ENCODE measurements around the gene MLLT10.
"Not testable (repeated sequence)": the region's sequence is repeated elsewhere in the genome, so short reads cannot be mapped to it uniquely, and the experiment has no call there.

The MLLT10 gene

GRCh38 chr10:21694631-21695030 is 160.6 kb downstream of the MLLT10 start:
- Mint-ChIP-seq H3K27me3 (no peaks in the 10 kb centered on the region), H3K4me1 (peaks cover 18% of the 10 kb centered on the region), H3K27ac (no peak overlapping the region), H3K4me3 (no peak overlapping the region), H3K9me3 (peaks cover 0 to 17% of the 10 kb centered on the region in 2 donors)
- no peak for ATAC-seq
- DNase-seq: no peak

- H3K27ac Mint-ChIP-seq: no peak overlapping the region
Observed at GRCh38 chr10:21696302-21696701, 162.3 kb downstream of the MLLT10 start.

GRCh38 chr10:21699575-21699974 is 165.5 kb downstream of the MLLT10 start:
- ATAC-seq (no peak), DNase-seq (no peak)
- Mint-ChIP-seq H3K27ac (no peak overlapping the region), H3K9me3 (peaks cover 15 to 35% of the 10 kb centered on the region in 2 donors), H3K27me3 (no peaks in the 10 kb centered on the region), H3K4me3 (no peak overlapping the region), H3K4me1 (peaks cover 44% of the 10 kb centered on the region)

More at GRCh38 chr10:21696302-21696701, 162.3 kb downstream of the MLLT10 start:
- Mint-ChIP-seq H3K4me1 (peaks cover 18% of the 10 kb centered on the region), H3K4me3 (no peak overlapping the region), H3K9me3 (peaks cover 15 to 33% of the 10 kb centered on the region in 2 donors), H3K27me3 (no peaks in the 10 kb centered on the region)
- no peak for DNase-seq
- ATAC-seq: no peak

- no peak overlapping the region for H3K4me3 Mint-ChIP-seq
- ATAC-seq (no peak), DNase-seq (no peak)
- peaks cover 40% of the 10 kb centered on the region for H3K4me1 Mint-ChIP-seq
- peaks cover 15 to 35% of the 10 kb centered on the region in 2 donors for H3K9me3 Mint-ChIP-seq
- no peaks in the 10 kb centered on the region for H3K27me3 Mint-ChIP-seq
- H3K27ac Mint-ChIP-seq: no peak overlapping the region
Observed at GRCh38 chr10:21700474-21700873, 166.4 kb downstream of the MLLT10 start.

- H3K27me3 Mint-ChIP-seq: no peaks in the 10 kb centered on the region
- H3K27ac Mint-ChIP-seq: peak overlapping the region; percentile 2 to 74
- peaks cover 47% of the 10 kb centered on the region for H3K4me1 Mint-ChIP-seq
- ATAC-seq: peak; percentile 67
- peaks cover 15 to 31% of the 10 kb centered on the region in 2 donors for H3K9me3 Mint-ChIP-seq
- DNase-seq: no peak
- H3K4me3 Mint-ChIP-seq: peak overlapping the region; percentile 45
Observed at GRCh38 chr10:21702633-21703111, 168.6 kb downstream of the MLLT10 start.

- Mint-ChIP-seq H3K27ac (no peak overlapping the region), H3K4me1 (peaks cover 59% of the 10 kb centered on the region), H3K27me3 (no peaks in the 10 kb centered on the region), H3K4me3 (no peak overlapping the region), H3K9me3 (peaks cover 11% of the 10 kb centered on the region in 2 donors)
- DNase-seq (no peak), ATAC-seq (no peak)
Observed at GRCh38 chr10:21705142-21705827, 171.3 kb downstream of the MLLT10 start.

- DNase-seq: no peak
- Mint-ChIP-seq H3K27me3 (no peaks in the 10 kb centered on the region), H3K9me3 (peaks cover 6% of the 10 kb centered on the region in 2 donors), H3K27ac (no peak overlapping the region), H3K4me3 (no peak overlapping the region), H3K4me1 (peaks cover 65% of the 10 kb centered on the region)
- no peak for ATAC-seq
Observed at GRCh38 chr10:21705828-21706176, 171.8 kb downstream of the MLLT10 start.

- ATAC-seq: no peak
- H3K27ac Mint-ChIP-seq: no peak overlapping the region
- DNase-seq: no peak
- H3K27me3 Mint-ChIP-seq: no peaks in the 10 kb centered on the region
- no peak overlapping the region for H3K4me3 Mint-ChIP-seq
- H3K9me3 Mint-ChIP-seq: no peaks in the 10 kb centered on the region
- peaks cover 61% of the 10 kb centered on the region for H3K4me1 Mint-ChIP-seq
Observed at GRCh38 chr10:21707498-21707897, 173.5 kb downstream of the MLLT10 start.

GRCh38 chr10:21712975-21713374 is 178.9 kb downstream of the MLLT10 start:
- peak overlapping the region in 1 of 2 donors; percentile 4 for H3K27ac Mint-ChIP-seq
- DNase-seq: no peak
- H3K4me1 Mint-ChIP-seq: peaks cover 30% of the 10 kb centered on the region
- no peaks in the 10 kb centered on the region for H3K9me3 Mint-ChIP-seq
- no peak overlapping the region for H3K4me3 Mint-ChIP-seq
- no peaks in the 10 kb centered on the region for H3K27me3 Mint-ChIP-seq
- ATAC-seq: no peak

GRCh38 chr10:21715531-21716195 is 181.6 kb downstream of the MLLT10 start:
- Mint-ChIP-seq H3K9me3 (no peaks in the 10 kb centered on the region), H3K4me3 (no peak overlapping the region), H3K27ac (no peak overlapping the region), H3K27me3 (no peaks in the 10 kb centered on the region), H3K4me1 (peaks cover 21% of the 10 kb centered on the region)
- DNase-seq (no peak), ATAC-seq (no peak)

GRCh38 chr10:21717437-21718054 is 183.5 kb downstream of the MLLT10 start:
- H3K27me3 Mint-ChIP-seq, ATAC-seq, H3K9me3 Mint-ChIP-seq, H3K4me3 Mint-ChIP-seq, DNase-seq: not testable (repeated sequence)
- H3K4me1 Mint-ChIP-seq: peaks cover 16% of the 10 kb centered on the region
- peak overlapping the region in 1 of 2 donors; percentile 28 for H3K27ac Mint-ChIP-seq

- H3K9me3 Mint-ChIP-seq: no peaks in the 10 kb centered on the region
- peaks cover 29% of the 10 kb centered on the region for H3K4me1 Mint-ChIP-seq
- DNase-seq (no peak), ATAC-seq (no peak)
- no peak overlapping the region for H3K27ac Mint-ChIP-seq
- H3K4me3 Mint-ChIP-seq: no peak overlapping the region
- no peaks in the 10 kb centered on the region for H3K27me3 Mint-ChIP-seq
Observed at GRCh38 chr10:21719502-21719901, 185.5 kb downstream of the MLLT10 start.

GRCh38 chr10:21720090-21720489 is 186.1 kb downstream of the MLLT10 start:
- H3K9me3 Mint-ChIP-seq: no peaks in the 10 kb centered on the region
- H3K4me3 Mint-ChIP-seq: no peak overlapping the region
- peak overlapping the region in 1 of 2 donors; percentile 89 for H3K27ac Mint-ChIP-seq
- DNase-seq (no peak), ATAC-seq (peak; percentile 61)
- peaks cover 33% of the 10 kb centered on the region for H3K4me1 Mint-ChIP-seq
- H3K27me3 Mint-ChIP-seq: no peaks in the 10 kb centered on the region

- ATAC-seq: no peak
- H3K9me3 Mint-ChIP-seq: no peaks in the 10 kb centered on the region
Observed at GRCh38 chr10:21721000-21721665, 187.1 kb downstream of the MLLT10 start.

GRCh38 chr10:21722209-21722608 is 188.2 kb downstream of the MLLT10 start:
- H3K9me3 Mint-ChIP-seq: no peaks in the 10 kb centered on the region
- DNase-seq: no peak
- H3K27ac Mint-ChIP-seq: no peak overlapping the region
- H3K4me1 Mint-ChIP-seq: peaks cover 25% of the 10 kb centered on the region
- no peaks in the 10 kb centered on the region for H3K27me3 Mint-ChIP-seq
- no peak overlapping the region for H3K4me3 Mint-ChIP-seq
- ATAC-seq: no peak

More at GRCh38 chr10:21721000-21721665, 187.1 kb downstream of the MLLT10 start:
- H3K4me3 Mint-ChIP-seq: no peak overlapping the region
- peaks cover 25% of the 10 kb centered on the region for H3K4me1 Mint-ChIP-seq
- DNase-seq: no peak
- H3K27me3 Mint-ChIP-seq: no peaks in the 10 kb centered on the region
- no peak overlapping the region for H3K27ac Mint-ChIP-seq
